ENCODE data around the gene FAM111A.

- TF ChIP-seq POLR2A (IDR thresholded peaks at IDR 0.05; ENCODE audit: low read depth, low read length) (no peak), ZBTB33 (IDR thresholded peaks at IDR 0.05) (no peak)
These were observed 47.3 kb downstream of the FAM111A start for GRCh38 chr11:59189986-59190385.

Data from GM12878 (cell line).